HG03095 (cell line): Measurements from ENCODE around the gene CACTIN.
"Not testable (repeated sequence)": the region's sequence is repeated elsewhere in the genome, so short reads cannot be mapped to it uniquely, and the experiment has no call there.

Source experiments
- ATAC-seq: cut with Tn5 transposase; IDR thresholded peaks from one replicate; pipeline ENCODE4 v1.9.1; 2021; ENCODE audit warnings: moderate library complexity; ENCODE audit not compliant: unreplicated experiment

CACTIN gene

DNA sequence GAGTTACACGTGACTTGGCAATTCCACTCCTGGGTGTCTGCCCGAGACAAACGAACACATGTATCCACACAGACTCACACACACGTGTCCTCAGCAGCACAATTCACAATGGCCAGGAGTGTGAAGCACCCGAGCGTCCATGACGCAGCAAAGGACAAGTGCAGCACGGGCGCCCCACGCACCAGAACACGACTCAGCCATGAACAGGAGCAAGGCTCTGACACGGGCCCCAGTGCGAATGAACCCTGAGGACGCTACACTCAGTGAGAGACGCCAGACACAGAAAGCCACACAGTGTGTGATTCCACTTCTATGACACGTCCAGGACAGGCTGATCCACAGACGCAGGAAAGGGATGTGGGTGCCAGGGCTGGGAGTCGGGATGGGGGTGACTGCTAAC, 37.2 kb upstream of the CACTIN start:
- ATAC-seq: no peak

DNA sequence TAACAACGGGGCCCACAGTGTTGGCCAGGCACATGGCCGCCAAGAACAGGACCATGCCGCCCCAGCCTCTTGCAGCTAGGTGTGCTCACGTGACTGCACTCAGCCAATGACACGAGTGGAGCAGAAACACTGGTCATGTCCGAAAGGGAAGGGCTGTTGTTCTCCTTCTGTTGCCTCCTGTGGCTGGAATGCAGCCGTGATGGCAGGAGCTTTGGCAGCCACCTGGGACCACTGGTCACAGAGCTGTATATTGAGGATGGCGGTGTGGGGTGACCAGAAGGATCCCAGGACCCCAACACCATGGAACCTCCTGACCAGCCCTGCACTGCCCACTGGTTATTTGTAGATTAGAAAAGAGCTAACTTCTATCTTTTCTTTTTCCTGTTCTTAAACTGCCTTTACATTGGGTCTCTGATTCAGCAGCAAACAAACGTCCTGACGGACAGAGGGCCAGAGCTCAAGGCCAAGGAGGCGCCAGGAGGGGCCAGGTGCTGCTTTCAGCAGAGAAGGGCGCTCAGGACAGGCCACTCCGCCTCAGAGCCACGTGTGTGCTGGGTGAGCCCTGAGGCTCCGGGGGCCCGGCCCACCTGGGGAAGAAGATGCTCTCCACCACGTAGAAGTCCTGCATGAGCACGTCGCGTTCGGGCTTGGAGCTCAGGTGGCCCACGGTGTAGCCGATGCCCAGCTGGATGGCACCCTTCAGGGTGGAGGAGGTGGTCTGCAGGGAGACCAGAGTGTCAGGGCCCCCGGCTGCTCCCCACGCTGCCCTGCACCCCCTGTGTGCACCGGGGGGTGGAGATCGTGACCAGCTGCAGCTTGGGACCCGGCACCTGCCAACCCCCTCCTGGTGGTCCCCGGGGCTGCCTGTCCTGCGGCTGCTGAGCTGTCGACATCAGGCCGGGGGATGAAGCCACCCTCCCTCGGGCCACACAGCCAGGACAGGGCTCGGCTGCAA, 35.0 kb upstream of the CACTIN start:
- ATAC-seq: no peak

DNA sequence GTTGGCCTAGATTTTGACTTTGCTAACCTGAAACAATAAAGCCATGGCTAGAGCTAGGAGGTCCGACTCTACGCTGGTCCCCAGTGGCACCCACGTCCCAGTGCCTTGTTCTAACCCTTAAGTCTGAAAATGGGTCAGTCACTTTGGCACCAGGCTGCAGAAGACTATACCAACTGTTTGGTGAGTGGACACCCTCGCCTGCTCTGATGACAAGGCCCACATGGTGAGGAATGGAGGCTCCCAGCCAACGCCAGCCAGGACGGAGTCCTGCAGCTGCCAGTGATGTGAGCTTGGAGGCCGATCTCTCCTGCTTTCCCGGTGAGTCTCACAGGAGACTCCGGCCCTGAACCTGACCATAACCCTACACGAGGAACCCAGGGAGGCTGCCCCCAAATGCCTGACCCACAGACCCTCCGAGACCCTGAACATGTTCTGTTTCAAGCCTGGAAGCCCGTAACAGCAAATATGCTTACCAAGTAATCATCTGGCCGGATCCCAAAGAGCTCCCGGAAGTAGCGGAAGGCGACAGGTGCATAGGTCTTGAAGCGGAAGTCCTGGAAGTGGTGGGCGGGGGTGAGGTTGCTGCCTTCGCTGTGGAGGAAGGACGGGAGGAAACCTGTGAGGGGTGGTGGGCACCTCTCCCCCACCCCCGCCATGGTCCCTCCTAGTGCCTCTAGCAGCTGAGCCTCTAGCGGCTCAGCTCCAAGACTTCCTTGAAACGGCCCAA, 34.1 kb upstream of the CACTIN start:
- no peak for ATAC-seq

DNA sequence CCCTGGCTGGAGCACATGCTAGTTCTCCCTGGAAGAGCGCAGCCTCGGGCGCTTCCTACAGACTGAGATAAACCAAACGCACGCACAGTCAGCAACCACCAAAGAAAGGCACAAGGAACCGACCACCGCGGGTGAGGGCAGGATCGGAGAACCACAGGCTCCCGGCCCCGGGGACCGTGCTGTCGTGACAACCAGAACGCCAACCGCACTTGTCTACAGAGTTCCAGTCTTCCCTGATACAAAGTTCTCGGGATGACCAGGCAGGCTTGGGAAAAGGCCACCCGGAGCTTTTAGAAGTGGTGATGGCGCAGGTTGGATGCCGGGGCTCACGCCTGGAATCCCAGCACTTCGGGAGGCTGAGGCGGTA, 33.1 kb upstream of the CACTIN start:
- ATAC-seq: no peak

DNA sequence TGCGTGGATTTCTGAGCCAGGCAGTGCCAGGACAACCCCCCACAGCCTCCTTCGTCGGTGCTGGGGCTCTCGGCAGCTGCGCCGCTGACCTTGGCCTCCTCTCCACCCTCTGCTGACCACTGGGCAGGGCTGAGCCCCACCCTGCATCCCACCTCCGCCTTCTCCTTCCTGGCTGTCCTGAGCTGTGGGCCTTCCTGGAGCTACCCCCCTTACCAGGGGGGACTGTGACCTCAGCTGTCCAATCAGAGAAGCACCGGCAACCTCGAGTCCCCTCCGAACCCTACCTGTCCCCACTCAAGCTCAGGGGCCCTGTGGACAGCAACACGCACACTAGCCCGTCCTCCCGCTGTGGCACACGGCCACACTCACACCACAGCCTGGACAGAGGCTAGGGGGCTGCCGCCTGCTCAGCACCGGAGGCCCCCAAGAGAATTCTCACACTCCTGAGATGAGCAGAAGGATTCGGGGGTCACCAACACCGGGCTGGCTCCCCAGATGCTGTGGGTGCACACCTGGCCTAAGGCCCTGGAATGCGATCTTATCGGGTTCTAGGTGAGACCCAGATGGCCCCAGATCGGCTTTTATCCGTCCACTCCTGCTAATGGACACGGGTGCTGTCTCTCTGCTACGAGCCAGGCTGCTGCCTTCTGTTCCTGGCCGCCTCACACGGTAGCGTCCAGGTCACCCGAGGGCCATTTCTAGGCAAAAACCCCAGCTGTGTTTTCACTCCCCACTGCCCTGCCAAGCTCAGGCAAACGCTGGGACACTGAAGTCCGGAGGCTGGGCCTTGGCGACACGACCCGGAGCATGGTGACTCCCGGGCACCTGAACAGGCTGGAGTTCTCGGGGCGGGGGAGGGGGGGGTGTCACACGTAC, 32.5 kb upstream of the CACTIN start:
- ATAC-seq: no peak

DNA sequence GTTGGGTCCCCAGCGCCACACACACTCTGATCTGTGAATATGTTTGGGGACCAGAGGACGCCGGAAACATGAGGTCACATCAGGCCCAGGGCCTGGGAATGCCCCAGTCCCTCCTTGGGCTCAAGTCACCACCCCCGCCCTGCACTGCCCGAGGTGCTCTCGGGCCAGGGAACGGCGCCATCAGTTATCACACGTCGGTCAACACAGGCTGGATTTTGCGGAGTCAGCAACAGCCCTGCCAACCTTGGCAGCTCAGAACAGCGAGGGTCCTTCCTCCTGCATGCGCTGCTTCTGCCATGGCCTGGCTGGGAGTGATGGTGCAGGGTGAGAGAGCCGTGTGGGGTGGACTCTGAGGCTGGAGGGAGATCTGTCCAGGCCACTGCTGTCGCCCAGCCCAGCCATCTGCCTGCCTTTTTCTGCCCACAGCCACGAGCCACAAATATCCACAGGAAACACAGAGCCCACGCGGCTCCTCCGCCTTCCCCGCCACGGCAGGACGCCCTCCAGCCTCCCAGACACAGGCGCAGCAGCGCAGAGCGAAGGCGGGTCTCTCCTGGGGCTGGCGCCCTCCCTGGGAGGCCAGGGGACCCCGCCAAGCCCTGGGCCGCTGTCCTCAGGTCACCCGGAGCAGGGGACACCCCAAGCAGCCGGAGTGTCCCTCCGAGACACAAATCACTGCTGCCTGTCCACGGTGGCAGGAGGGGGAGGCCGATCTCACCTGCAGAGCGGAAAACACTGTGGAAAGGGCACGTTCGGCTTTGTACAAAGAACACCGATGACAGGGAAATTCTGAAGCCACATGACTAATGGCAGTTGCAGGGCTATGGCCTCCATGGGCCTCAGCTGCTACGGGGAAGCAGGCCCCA, 31.6 kb upstream of the CACTIN start:
- no peak for ATAC-seq

DNA sequence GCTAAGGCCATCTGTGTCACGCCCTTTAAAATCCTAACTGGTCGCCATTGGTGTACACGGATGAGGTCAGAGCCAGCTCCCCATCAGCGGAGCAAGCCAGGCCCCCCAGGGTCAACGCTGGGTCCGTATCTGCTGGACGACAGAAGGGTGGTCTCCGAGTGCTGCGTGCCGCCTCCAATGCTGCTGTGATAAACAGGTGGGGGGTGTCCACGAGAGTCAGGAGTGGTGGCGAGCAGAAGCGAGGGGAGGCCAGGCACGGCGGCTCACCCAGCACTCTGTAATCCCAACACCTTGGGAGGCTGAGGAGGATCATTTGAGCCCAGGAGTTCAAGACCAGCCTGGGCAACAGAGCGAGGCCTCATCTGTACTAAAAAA, 30.8 kb upstream of the CACTIN start:
- no peak for ATAC-seq

DNA sequence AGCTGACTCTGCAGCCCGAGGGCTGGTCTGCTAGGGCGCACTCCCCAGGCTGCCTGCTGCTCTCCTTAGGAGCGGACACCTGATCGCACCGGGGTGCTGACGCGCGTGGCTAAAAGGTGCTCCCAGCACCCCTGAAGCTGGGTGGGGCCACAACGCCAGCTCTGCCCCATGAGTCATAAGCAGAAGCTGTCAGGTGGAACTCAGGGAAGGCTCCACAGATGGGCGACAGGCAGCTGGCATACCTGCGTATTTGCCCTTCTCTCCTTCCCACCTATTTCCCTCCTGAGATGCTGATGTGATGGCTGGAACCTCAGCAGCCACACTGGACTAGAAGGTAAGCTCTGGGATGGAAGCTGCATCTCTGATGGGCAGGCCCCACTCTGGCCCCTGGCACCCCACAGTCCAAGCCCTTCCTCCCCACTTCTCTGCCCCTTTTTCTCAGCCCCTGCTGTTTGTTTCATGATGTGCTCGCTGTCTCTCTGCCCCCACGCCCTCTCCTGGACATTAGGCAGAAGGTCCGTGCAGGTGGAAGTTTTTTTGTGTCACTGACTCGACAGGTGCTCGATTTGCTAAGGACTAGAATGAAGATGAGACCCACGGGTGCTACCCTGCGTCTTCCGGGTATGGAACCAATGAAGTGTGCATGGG, 30.3 kb upstream of the CACTIN start:
- ATAC-seq: no peak

DNA sequence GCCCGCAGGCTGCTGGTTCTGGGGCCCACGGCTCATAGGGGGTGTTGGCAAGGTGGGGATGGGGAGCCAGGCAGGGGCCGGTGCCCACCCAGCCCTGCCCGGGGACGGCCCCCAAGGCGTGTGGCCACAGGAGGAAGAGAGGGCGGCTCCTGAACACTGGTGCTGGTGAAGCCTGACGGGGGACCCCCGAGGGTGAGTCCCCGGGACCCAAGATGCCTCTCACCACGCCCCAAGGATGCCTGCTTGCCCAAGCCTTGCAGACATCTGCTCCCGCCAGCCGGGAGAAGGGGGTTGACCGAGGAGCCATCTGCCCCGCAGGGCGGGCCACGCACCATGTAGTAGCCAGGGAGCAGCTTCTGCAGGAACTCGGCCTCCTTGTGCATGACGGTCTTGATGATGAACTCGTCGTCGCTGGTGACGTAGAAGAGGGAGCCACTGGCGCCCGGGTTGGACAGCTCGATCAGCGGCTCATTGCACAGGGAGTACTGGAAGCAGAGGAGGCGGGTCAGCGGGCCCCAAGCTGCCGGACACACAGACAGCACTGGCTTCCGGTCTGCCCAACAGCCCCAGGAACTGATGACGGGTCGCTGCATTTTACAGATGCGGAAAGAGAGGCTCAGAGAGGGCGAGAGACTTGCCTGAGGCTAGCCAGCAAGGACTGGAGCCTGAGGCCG, 29.6 kb upstream of the CACTIN start:
- ATAC-seq: no peak

DNA sequence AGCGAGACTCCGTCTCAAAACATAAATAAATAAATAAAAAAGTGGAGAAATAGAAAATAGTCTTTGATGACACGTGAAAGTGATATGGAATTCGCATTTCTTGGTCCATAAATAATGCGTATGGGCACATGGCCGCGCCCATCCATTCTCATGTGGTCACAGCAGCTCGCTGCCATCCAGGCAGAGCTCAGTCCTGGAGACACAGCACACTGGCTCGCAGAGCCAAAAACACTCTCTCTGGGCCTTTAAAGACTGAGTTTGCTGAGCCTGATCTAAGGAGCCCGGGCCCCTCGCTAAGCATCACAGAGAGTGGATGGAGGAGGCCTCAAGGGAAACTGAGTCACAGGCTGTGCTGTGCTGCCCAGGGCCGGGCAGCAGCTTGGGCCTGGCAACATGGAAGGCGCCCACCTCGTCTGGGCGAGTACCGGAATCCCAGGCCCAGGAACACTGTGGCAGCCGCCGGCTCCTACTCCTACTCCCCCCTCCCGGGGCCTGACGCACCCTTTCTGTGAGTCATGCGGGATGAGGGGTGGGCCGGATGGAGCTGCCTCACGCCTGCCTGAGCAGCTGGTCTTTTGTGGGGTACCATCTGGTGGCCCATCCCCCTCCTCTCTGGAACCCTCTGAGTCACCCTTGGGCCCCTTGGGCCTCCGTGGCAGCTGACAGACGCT, 28.9 kb upstream of the CACTIN start:
- no peak for ATAC-seq

DNA sequence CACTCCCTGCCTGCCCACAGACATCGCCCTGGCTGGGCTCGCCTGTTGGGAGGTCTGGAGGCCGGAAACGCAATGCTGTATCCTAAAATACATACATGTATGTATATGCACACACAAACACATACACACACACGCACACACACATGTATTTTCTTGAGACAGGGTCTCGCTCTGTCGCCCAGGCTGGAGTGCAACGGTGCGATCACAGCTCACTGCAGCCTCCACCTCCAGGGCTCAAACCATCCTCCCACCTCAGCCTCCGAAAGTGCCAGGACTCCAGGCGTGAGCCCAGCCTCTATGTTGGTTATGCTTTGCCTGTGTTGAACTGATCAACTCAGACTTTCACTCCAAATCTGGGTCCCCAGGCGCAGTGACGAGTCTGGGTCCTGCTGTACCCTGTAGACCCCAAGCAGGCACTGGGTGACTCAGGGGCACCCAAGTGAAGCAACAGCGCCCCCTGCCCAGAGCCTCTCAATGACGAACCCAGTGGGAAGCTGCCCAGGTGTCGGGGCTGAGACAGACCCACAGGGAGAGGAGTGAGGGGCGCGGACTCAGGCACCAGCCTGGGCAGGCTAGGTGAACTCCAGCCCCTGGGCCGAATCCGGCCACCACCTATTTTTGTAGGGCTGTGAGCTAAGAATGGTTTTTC, 27.4 kb upstream of the CACTIN start:
- ATAC-seq: no peak

DNA sequence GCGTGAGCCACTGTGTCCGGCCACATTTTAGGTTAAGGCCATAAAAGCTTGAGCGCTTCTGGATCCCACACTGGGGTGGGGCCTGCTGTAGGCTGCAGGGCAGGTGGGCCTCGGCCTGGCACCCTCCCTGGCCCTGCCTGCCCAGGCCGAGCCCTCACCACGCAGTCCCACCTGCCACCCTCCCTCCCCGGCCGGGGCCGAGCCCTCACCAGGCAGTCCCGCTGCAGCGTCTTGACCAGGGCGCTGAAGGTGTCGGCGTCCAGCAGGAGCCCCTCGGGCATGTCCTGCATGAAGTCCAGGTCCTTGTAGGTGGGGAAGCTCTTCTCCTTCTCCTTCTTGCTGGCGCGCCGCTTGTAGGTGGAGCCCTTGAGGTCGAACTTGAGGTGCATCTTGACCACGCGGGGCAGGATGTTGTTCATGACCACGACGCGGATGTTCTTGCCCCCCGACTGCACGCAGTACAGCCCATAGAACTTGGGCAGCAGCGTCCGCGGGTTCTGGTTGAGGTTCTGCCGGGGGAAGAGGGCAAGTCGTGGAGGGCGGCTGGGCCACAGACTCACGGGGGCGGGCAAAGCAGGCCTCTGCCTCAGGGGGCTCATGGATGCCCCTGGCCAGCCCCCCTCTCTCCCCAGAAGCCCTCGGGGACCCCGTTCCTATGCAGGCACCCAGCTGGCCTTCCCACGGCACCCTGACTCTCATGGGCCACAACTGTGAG, 26.6 kb upstream of the CACTIN start:
- ATAC-seq: no peak

DNA sequence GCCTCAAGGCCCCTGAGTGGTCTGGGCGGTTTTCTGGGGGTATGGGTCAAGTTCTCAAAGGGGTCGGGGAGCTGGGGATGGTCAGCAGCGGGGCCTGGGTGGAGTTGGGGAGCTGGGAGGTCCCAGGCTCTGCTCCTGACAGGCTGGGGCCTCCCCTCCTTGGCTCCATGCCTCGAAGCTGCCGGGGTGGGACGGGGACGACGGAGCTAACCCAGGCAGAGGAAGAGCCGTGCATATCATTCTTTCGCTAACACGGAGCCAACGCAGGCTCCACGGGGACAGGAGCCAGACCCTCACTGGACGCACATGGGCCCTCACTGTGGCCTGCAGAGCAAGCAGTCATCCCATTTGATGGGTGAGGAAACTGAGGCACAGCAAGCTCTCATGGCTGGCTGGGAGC, 25.8 kb upstream of the CACTIN start:
- ATAC-seq: no peak

DNA sequence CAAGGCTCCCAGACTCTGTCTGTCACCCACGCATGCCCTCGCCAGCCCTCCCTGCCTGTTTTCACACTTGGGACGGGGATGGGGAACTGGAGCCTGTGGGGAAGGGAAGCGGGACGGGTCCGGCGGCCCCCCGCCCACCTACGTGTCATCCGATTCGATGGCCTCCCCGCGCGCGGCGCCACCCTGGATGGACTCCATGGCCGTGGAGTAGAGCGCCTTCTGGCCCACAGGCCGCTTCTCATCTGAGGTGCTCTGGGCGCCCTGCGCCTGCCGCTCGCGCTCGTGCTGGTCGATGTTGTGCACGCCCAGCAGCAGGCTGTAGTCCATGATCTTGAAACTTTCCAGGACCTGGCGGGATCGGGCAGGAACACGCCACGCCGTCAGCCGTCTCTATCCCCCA, 25.1 kb upstream of the CACTIN start:
- no peak for ATAC-seq

DNA sequence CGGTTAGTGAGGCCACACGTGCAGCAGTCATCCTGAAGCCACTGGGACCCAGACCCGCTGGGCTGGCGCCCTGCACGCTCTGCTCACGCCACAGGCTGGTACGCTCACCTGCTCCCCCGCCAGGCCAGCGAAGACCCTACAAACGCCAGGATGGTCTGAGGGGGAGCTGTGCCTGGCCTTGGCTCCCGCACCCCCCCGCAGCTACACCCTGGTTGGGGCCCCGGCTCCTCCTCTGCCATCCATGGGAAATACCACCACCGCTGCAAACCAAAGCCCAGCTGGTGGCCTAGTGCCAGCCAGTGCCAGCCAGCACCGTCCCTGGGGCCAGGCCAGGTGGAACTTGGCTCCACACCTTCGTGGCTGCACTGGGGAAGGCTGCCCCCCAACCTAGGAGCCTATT, 23.3 kb upstream of the CACTIN start:
- ATAC-seq: no peak

DNA sequence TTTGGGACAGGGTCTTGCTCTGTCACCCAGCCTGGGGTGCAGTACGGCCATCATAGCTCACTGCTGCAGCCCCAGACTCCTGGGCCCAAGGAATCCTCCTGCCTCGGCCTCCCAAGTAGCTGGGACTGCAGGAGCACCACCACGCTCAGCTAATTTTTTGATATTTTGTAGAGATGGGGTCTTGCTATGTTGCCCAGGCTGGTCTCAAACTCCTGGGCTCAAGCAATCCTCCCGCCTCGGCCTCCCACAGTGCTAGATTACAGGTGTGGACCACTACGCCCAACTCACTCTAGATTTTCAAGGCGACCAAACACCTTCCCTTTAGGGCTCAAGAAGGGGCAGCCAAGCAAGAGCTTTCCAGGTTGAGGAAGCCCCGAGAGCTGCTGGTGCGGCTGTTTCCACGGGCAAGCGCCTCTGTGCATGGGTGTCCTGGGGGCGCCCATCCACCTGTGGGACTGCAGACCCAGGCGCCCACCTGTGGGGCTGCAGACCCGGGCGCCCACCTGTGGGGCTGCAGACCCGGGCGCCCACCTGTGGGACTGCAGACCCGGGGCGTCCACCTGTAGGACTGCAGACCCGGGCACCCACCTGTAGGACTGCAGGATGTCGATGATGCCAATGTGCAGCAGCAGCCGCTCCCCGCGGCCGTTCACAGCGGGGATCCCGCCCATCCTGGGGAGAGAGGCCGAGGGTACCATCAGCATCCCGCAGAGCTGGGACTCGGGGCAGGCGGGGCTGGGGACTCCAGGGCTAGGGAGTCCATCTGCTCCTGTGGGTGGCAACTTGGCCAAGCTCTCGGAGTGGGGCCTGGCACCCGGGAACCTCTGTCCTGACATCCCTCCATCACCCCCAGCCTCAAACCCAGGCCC, 21.7 kb upstream of the CACTIN start:
- ATAC-seq: no peak

DNA sequence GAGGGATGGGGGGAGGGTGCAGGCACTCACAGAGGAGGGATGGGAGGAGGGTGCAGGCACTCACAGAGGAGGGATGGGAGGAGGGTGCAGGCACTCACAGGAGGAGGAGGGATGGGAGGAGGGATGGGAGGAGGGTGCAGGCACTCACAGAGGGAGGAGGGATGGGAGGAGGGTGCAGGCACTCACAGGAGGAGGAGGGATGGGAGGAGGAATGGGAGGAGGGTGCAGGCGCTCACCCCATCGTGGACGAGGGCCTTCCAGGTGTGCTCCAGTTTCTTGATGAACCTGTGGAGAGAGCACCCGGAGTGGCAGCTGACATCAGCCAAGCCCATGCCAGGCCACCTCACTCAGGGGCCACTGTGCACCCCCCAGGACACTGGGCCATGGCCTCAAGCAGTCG, 20.5 kb upstream of the CACTIN start:
- ATAC-seq: not testable (repeated sequence)
